H1 (cell line): ENCODE measurements around the gene AP2A2. TPM values are rescaled to one million over a fixed set of nuclear protein-coding genes. Genes with fewer than 3 reads are reported as not detected.
A peak's percentile ranks its signal among the peaks of the same experiment; 100 is the strongest.

Source experiments
- CTCF ChIA-PET: fragments of 300-600 bp; sonication (Branson Sonifier 250); formaldehyde crosslinking; loops from one replicate; lab custom pipeline; 2021; ENCODE audit not compliant: partially characterized antibody; lab: Charles Lee
- POLR2A ChIA-PET: fragments of 300-600 bp; sonication (Branson Sonifier 250); formaldehyde crosslinking; loops from one replicate; lab custom pipeline; 2021; ENCODE audit warnings: inconsistent platforms; ENCODE audit not compliant: partially characterized antibody; lab: Charles Lee
- DNase-seq, 2 experiments: peaks; one replicate each; pipeline versions ENCODE4 v3.0.0 to v3.0.0-alpha.2; 2010 to 2022; ENCODE audit warnings: low spot score in 2 of 2, low read depth in 1 of 2, mixed read lengths in 1 of 2
- FAIRE-seq: peaks from 2 replicates; lab custom pipeline; 2011; peaks lifted over from hg19 to GRCh38; lab: Jason Lieb, UNC
- H2AFZ ChIP-seq: 2 replicates; pipeline ENCODE4 v1.8.1; 2012; ENCODE audit warnings: low read length, inconsistent platforms
- H2AK5ac ChIP-seq: 2 replicates; pipeline ENCODE4 v1.6.1; 2013; ENCODE audit warnings: low read depth, low read length
- H2BK120ac ChIP-seq: replicated peaks from 2 replicates; pipeline ENCODE3; 2013; ENCODE audit warnings: low read depth, low read length, inconsistent platforms
- H2BK12ac ChIP-seq: 2 replicates; pipeline ENCODE4 v1.6.1; 2013; ENCODE audit warnings: low read depth, low read length
- H2BK15ac ChIP-seq: 2 replicates; pipeline ENCODE4 v1.6.1; 2013; ENCODE audit warnings: low read length
- H2BK20ac ChIP-seq: 2 replicates; pipeline ENCODE4 v1.6.1; 2013; ENCODE audit warnings: low read length
- H2BK5ac ChIP-seq: 2 replicates; pipeline ENCODE4 v1.6.1; 2013; ENCODE audit warnings: low read depth, low read length
- H3K14ac ChIP-seq: 2 replicates; pipeline ENCODE4 v1.6.1; 2013; ENCODE audit warnings: inconsistent platforms; ENCODE audit not compliant: insufficient read length
- H3K18ac ChIP-seq: 2 replicates; pipeline ENCODE4 v1.6.1; 2013; ENCODE audit warnings: low read length; ENCODE audit errors: extremely low read depth
- H3K23ac ChIP-seq: 2 replicates; pipeline ENCODE4 v1.6.1; 2013; ENCODE audit warnings: inconsistent platforms; ENCODE audit not compliant: insufficient read length
- H3K23me2 ChIP-seq: 2 replicates; pipeline ENCODE4 v1.6.1; 2013; ENCODE audit warnings: low read depth, low read length
- H3K27ac ChIP-seq: 2 replicates; pipeline ENCODE4 v1.6.1; 2011; ENCODE audit warnings: low read depth, low read length, inconsistent platforms
- H3K27me3 ChIP-seq, 4 experiments: replicated peaks in 1 of 4; 1 replicate in 1 of 4; 2 replicates in 3 of 4; pipeline versions ENCODE4 v1.6.1 to v1.8.1; 2011 to 2013; ENCODE audit warnings: low read length in 3 of 4, mild to moderate bottlenecking in 3 of 4, inconsistent platforms in 2 of 4, mixed read lengths in 2 of 4, moderate library complexity in 1 of 4; ENCODE audit not compliant: control insufficient read depth in 3 of 4, insufficient read depth in 3 of 4; ENCODE audit errors: extremely low read depth in 1 of 4
- H3K36me3 ChIP-seq, 4 experiments: 2 replicates each; pipeline versions ENCODE4 v1.6.1 to v1.8.1; 2011 to 2013; ENCODE audit warnings: mild to moderate bottlenecking in 4 of 4, low read length in 3 of 4, moderate library complexity in 2 of 4, control low read depth in 1 of 4, inconsistent platforms in 1 of 4; ENCODE audit not compliant: insufficient read depth in 4 of 4, control insufficient read depth in 2 of 4
- H3K4ac ChIP-seq: replicated peaks from 2 replicates; pipeline ENCODE3; 2013; ENCODE audit warnings: low read length, low read depth, mixed read lengths, inconsistent platforms; ENCODE audit not compliant: insufficient read length
- H3K4me1 ChIP-seq, 4 experiments: replicated peaks in 1 of 4; 1 replicate in 1 of 4; 2 replicates in 3 of 4; pipeline versions ENCODE4 v1.6.1 to v1.8.1; 2011 to 2013; ENCODE audit warnings: low read length in 3 of 4, inconsistent platforms in 2 of 4, mixed read lengths in 1 of 4; ENCODE audit not compliant: insufficient read depth in 4 of 4, control insufficient read depth in 3 of 4
- H3K4me2 ChIP-seq, 2 experiments: 2 replicates each; pipeline versions ENCODE4 v1.6.1 to v1.8.1; 2011 to 2013; ENCODE audit warnings: low read depth in 2 of 2, low read length in 2 of 2, control low read depth in 1 of 2, inconsistent platforms in 1 of 2, mild to moderate bottlenecking in 1 of 2; ENCODE audit not compliant: insufficient read depth in 1 of 2
- H3K4me3 ChIP-seq, 4 experiments: fragments of 200-600, 300-600 bp in 1 of 4; sonication (generic), shearing (Covaris generic), sonication (Bioruptor Twin) in 1 of 4; 2 replicates each; pipeline versions ENCODE4 v1.5.1 to v1.8.1; 2011 to 2016; ENCODE audit warnings: low read length in 4 of 4, low read depth in 3 of 4, control low read depth in 2 of 4, inconsistent platforms in 2 of 4, mild to moderate bottlenecking in 2 of 4, mixed read lengths in 1 of 4, moderate library complexity in 1 of 4; ENCODE audit not compliant: insufficient read depth in 2 of 4; ENCODE audit errors: extremely low read depth in 1 of 4
- H3K56ac ChIP-seq: replicated peaks from 2 replicates; pipeline ENCODE3; 2013; ENCODE audit warnings: low read depth, mild to moderate bottlenecking, mixed read lengths, low read length, inconsistent platforms; ENCODE audit not compliant: insufficient read length
- H3K79me1 ChIP-seq: 2 replicates; pipeline ENCODE4 v1.6.1; 2013; ENCODE audit warnings: low read depth, low read length, control low read depth
- H3K79me2 ChIP-seq, 2 experiments: 2 replicates each; pipeline versions ENCODE4 v1.6.1 to v1.8.1; 2012 to 2013; ENCODE audit warnings: low read length in 2 of 2, mild to moderate bottlenecking in 2 of 2, inconsistent platforms in 1 of 2; ENCODE audit not compliant: insufficient read depth in 2 of 2, control insufficient read depth in 1 of 2
- H3K9ac ChIP-seq, 4 experiments: replicated peaks in 1 of 4; 1 replicate in 1 of 4; 2 replicates in 3 of 4; pipeline versions ENCODE4 v1.6.1 to v1.8.1; 2011 to 2013; ENCODE audit warnings: low read depth in 3 of 4, low read length in 3 of 4, control low read depth in 2 of 4, mild to moderate bottlenecking in 2 of 4, moderate library complexity in 2 of 4, inconsistent platforms in 1 of 4; ENCODE audit errors: extremely low read depth in 1 of 4
- H3K9me3 ChIP-seq, 2 experiments: 2 replicates each; pipeline versions ENCODE4 v1.6.1 to v1.8.1; 2012 to 2013; ENCODE audit warnings: mild to moderate bottlenecking in 2 of 2, moderate library complexity in 2 of 2, control low read depth in 1 of 2, inconsistent platforms in 1 of 2, low read depth in 1 of 2, low read length in 1 of 2, mixed read lengths in 1 of 2; ENCODE audit not compliant: insufficient read depth in 2 of 2
- H4K20me1 ChIP-seq, 2 experiments: replicated peaks in 1 of 2; 2 replicates each; pipeline versions ENCODE3 to v1.8.1; 2011 to 2013; ENCODE audit warnings: inconsistent platforms in 2 of 2, low read length in 2 of 2, mild to moderate bottlenecking in 1 of 2; ENCODE audit not compliant: insufficient read depth in 2 of 2, control insufficient read depth in 1 of 2
- H4K5ac ChIP-seq: 2 replicates; pipeline ENCODE4 v1.6.1; 2013; ENCODE audit warnings: low read length, low read depth, mixed read lengths, inconsistent platforms; ENCODE audit not compliant: insufficient read length
- H4K8ac ChIP-seq: 2 replicates; pipeline ENCODE4 v1.8.0; 2013; ENCODE audit warnings: mild to moderate bottlenecking, moderate library complexity, low read length, inconsistent platforms; ENCODE audit not compliant: insufficient read depth; ENCODE audit errors: extremely low read depth
- H4K91ac ChIP-seq: replicated peaks from 2 replicates; pipeline ENCODE3; 2013; ENCODE audit warnings: low read length, mixed read lengths, inconsistent platforms; ENCODE audit not compliant: insufficient read length
- CBX8 ChIP-seq: fragments of 300-800, 300-1000 bp; sonication (generic); IDR thresholded peaks from 2 replicates; pipeline ENCODE4 v1.7.1; 2016; ENCODE audit warnings: low read depth, low read length, borderline replicate concordance
- CEBPB ChIP-seq: IDR thresholded peaks from 2 replicates; pipeline ENCODE4 v1.6.1; 2012; ENCODE audit warnings: low read depth, low read length
- E2F6 ChIP-seq: IDR thresholded peaks from 2 replicates; pipeline ENCODE4 v1.6.1; 2012; ENCODE audit warnings: inconsistent platforms
- KDM4A ChIP-seq: IDR thresholded peaks from one replicate; pipeline ENCODE4 v1.7.1; 2012; ENCODE audit warnings: low read depth, mild to moderate bottlenecking, moderate library complexity, low read length, inconsistent platforms; ENCODE audit not compliant: severe bottlenecking
- PHF8 ChIP-seq: fragments of 200-600 bp; sonication (generic); conservative IDR thresholded peaks from 2 replicates; pipeline ENCODE4 v1.7.1; 2012; ENCODE audit warnings: low read depth, mild to moderate bottlenecking, inconsistent platforms, low read length, moderate library complexity
- RBBP5 ChIP-seq: IDR thresholded peaks from 2 replicates; pipeline ENCODE4 v1.7.1; 2012; ENCODE audit warnings: low read depth, mild to moderate bottlenecking, inconsistent platforms, low read length, moderate library complexity, borderline replicate concordance
- TAF1 ChIP-seq: IDR thresholded peaks from 2 replicates; pipeline ENCODE4 v1.6.1; 2011; ENCODE audit warnings: mild to moderate bottlenecking, low read depth, low read length
- YY1 ChIP-seq: IDR thresholded peaks from 2 replicates; pipeline ENCODE4 v1.6.1; 2011; ENCODE audit warnings: low read depth, mild to moderate bottlenecking, low read length
- WGBS, 2 experiments: shearing (Covaris generic) in 1 of 2; methylation state at CpG; one replicate each; pipeline versions ENCODE4 v1.1.6 to v1.1.7; 2013 to 2015; ENCODE audit warnings: low lambda C conversion rate in 2 of 2, mixed read lengths in 2 of 2, inconsistent platforms in 1 of 2, low coverage in 1 of 2, missing lambda C conversion rate in 1 of 2; ENCODE audit not compliant: insufficient replicate concordance in 2 of 2, insufficient coverage in 1 of 2, insufficient read length in 1 of 2; ENCODE audit errors: extremely low coverage in 1 of 2, missing lambda C conversion rate in 1 of 2; 5-methylcytosine and 5-hydroxymethylcytosine counted together
- polyA plus RNA-seq, 7 experiments: library from polyadenylated mRNA; depleted of rRNA in 3 of 7; stranded (reverse) in 5 of 7; unstranded in 2 of 7; fragments of >200 nt in 5 of 7; fragments of 200-250 nt in 2 of 7; gene quantifications; 1 replicate in 5 of 7; 2 replicates in 1 of 7; 4 replicates in 1 of 7; pipeline versions ENCODE4 v1.2.1 to v1.2.3, GENCODE V29; 2011 to 2013; ENCODE audit warnings: missing spikeins in 2 of 7, mixed read lengths in 2 of 7
- total RNA-seq: library from RNA; stranded (reverse); fragmentation: NEBNext Ultra II Directional; extraction: Animal tissue kit (Norgen Biotek cat#: 25700); gene quantifications from 2 replicates; pipeline ENCODE4 v1.2.1, GENCODE V29; 2021

AP2A2 gene
- total and polyA plus RNA-seq, 2 of the 8 experiments (the other 6 are each of a cell fraction or from before 2014, with no cell fraction given) = 50.0 to 65.0 TPM

DNA sequence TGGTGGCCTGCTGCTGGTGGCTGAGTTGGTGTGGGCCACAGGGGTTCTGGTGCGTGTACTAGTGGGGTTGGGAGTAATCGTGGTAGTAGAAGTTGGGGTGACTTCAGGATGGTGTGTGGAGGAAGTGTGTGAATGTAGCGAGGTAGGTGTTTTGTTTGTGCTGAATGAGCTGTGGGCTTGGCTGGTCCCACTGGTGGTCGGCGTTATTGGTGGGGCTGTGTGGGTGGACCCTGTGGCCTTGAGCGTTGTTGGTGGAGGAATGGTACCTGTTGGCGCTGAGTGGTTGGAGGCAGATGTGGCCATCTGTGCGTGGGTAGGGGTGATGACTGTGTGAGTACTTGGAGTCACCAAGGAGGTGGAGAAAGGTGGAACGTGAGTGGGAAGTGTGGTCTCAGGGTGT is 92.4 kb downstream of the AP2A2 start:
- Histone ChIP-seq H3K79me1 (peaks cover 10% of the 10 kb centered on the region), H3K36me3 (no peaks in the 10 kb centered on the region; a peak in 1 of 8 replicates), H2AK5ac (no peak overlapping the region), H2BK120ac (no peak overlapping the region), H3K23me2 (peaks cover 8% of the 10 kb centered on the region), H3K79me2 (no peaks in the 10 kb centered on the region), H3K4me1 (peaks cover 0 to 2% (median 0%) of the 10 kb centered on the region in 4 experiments; a peak in 1 of 7 replicates), H2BK15ac (no peak overlapping the region), H3K27ac (no peak overlapping the region), H3K4me3 (no peak overlapping the region), H4K91ac (no peak overlapping the region), H3K9ac (no peak overlapping the region), H4K8ac (no peak overlapping the region; the same call in 1 of the 2 replicates), H3K4ac (no peak overlapping the region), H2AFZ (no peak overlapping the region), H4K20me1 (peaks cover 0 to 15% of the 10 kb centered on the region in 2 experiments), H3K4me2 (no peak overlapping the region), H3K18ac (no peak overlapping the region), H3K23ac (no peak overlapping the region), H3K56ac (no peak overlapping the region), H4K5ac (no peak overlapping the region), H3K14ac (no peak overlapping the region), H2BK12ac (peak overlapping the region; percentile 84; the same call in 1 of the 2 replicates), H2BK20ac (0 out of 2 replicates have a peak overlapping the region, but pooled peaks have one; percentile 18), H2BK5ac (peak overlapping the region; percentile 91; the same call in 1 of the 2 replicates), H3K27me3 (peaks cover 0 to 2% (median 0%) of the 10 kb centered on the region in 4 experiments; a peak in 1 of 7 replicates), H3K9me3 (peaks cover 5 to 9% of the 10 kb centered on the region in 2 experiments; a peak in 2 of 4 replicates)
- no peak for FAIRE-seq
- ChIA-PET POLR2A (interaction anchor here (2.5 kb wide), 1 partner anchor 21 kb away, joined by 7 read pairs; no protein-coding TSS in a partner anchor), CTCF (interaction anchor here (1.1 to 2.0 kb wide), 5 partner anchors 11 to 123 kb away, joined by 3 to 6 read pairs (median 4); no protein-coding TSS in a partner anchor)
- no peak for DNase-seq
- WGBS, 2 experiments = 79% methylated on average over 9 of the region's 9 CpGs; no CpG with 5 or more reads in 1 of the 2 experiments
- TF ChIP-seq RBBP5 (no peak), TAF1 (no peak), YY1 (no peak), PHF8 (no peak), KDM4A (no peak), CEBPB (no peak), E2F6 (no peak), CBX8 (no peak)
